HG03108 (cell line): ENCODE data around the gene WARS2.

Experiments
- ATAC-seq: cut with Tn5 transposase; IDR thresholded peaks from one replicate; pipeline ENCODE4 v1.9.1; 2021; ENCODE audit warnings: moderate library complexity; ENCODE audit not compliant: unreplicated experiment

The WARS2 gene

GRCh38 chr1:119086830-119087229 is 53.6 kb downstream of the WARS2 start:
- ATAC-seq, result no peak

DNA sequence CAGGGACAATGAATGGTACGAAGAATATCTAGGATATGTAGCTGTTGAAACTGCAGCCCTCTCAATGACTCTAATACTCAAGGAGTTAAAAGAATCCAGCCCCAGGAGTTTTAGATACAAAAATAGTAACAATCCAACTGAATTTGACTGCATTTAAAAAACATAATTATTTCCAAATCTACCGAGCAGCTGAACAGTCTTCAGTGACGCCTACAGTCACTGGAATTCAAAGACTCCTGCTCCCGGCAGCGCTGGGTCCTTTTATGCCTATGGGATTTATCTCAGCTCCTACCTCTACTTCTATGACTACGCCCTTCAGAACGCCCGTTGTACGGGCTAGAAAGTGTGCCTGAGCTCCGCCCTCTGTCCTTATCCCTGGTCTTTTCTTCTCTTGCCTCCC is 55.7 kb downstream of the WARS2 start:
- ATAC-seq, result no peak

DNA sequence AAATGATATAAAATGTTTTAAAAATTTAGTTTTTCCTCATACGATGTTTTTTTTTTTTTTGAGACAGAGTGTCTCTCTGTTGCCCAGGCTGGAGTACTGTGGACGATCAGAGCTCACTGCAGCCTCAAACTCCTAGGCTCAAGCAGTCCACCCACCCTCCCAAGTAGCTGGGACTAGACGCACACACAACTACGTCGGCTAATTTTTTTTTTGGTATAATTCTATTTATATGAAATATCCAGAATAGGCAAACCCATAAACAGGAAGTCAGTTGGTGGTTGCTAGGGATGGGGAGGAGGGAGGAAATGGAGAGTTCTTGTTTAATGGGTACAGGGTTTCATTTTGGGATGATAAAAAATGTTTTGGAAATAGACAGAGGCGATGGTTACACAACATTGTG is 56.5 kb downstream of the WARS2 start:
- no peak for ATAC-seq

- ATAC-seq, result no peak
Measured at GRCh38 chr1:119083479-119083878, 57.0 kb downstream of the WARS2 start.

GRCh38 chr1:119081700-119082099 is 58.8 kb downstream of the WARS2 start:
- no peak for ATAC-seq

DNA sequence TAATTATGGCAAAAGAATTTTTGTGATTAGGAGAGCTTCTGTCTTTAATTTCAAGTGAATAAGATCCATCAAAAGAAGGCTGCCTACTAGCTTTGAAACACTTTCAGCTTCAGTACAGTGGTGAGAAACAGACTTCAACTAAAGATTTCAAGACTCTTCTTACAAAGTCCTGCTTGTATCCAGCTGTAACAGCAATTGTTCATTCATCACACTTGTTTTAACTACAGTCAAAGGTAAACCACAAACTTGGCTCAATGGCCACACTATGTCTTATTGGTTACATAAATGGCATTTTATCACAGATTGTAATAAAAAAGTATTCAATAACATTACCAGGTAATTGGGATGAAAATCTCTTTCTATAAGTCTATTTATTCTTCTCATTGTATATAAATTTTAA is 59.2 kb downstream of the WARS2 start:
- no peak for ATAC-seq

GRCh38 chr1:119080586-119080985 is 59.9 kb downstream of the WARS2 start:
- ATAC-seq, result no peak

- no peak for ATAC-seq
Measured at GRCh38 chr1:119079881-119080280, 60.6 kb downstream of the WARS2 start.

DNA sequence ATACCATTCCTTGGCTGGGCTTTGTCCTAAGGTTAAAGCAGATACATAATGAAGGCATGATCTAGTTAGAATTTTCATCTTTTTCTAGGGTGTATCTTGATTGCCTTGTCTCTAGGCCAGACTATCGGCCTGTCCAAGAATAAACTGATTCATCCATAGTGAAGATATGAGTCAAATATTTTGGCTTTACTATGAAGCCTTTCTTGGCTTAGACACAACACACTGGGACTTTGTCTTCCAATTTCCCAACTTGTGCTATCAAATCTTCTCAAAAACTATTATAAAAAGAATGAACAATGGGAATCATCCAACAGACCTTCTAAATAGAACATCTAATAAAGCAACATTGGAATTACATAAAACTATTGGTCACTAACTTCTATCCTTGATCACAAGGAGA is 64.8 kb downstream of the WARS2 start:
- ATAC-seq, result no peak

DNA sequence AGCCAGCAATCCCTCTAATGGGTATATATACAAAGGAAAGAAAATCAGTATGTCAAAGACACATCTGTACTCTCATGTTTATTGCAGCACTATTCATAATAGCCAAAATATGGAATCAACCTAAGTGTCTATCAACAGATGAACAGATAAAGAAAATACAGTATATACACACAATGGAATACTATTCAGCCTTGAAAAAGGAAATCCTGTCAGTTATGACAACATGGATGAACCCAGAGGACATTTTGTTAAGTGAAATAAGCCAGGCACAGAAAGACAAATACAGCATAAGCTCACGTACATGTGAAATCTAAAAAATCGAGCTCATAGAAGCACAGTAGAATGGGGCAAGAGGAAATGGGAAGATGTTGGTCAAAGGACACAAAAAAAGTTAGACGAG is 69.1 kb downstream of the WARS2 start:
- ATAC-seq, result no peak

GRCh38 chr1:119069682-119070081 is 70.8 kb downstream of the WARS2 start:
- ATAC-seq, result no peak

DNA sequence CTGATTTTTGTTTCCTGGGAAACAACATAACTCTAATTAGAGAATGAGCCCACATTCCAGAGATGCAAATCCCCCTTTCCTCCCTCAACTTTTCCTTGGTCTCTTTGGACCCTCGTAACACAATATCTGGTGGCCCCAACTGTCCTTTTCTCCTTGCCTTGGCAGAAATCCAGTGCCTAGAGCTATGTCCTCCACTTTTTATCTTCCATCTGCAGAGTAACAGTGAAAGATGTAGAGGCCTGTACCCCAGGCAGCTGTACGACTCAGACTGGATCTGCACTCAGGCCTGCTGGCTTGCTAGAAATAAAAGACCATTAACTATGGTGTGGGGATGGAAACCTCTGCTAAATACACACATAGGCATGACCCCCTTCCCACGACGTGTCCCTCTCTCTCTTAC is 72.0 kb downstream of the WARS2 start:
- ATAC-seq, result no peak

GRCh38 chr1:119061700-119062099 is 78.8 kb downstream of the WARS2 start:
- ATAC-seq, result no peak

DNA sequence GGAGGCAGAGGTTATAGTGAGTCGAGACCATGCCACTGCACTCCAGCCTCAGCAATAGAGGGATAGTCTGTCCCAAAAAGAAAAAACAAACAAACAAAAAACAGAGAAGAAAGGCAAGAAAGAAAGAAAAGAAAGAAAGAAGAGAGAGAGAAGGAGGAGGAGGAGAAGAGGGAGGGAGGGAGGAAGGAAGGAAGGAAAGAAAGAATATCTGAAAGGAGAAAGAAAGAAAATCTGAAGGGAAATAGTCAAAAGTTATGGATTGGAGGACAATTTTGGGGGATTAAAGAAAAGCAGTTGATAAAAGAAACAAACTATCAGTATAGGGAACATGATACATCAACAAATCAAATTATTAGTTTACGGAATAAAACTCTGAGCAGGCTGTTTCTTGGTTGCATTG is 84.9 kb downstream of the WARS2 start:
- ATAC-seq, result no peak

DNA sequence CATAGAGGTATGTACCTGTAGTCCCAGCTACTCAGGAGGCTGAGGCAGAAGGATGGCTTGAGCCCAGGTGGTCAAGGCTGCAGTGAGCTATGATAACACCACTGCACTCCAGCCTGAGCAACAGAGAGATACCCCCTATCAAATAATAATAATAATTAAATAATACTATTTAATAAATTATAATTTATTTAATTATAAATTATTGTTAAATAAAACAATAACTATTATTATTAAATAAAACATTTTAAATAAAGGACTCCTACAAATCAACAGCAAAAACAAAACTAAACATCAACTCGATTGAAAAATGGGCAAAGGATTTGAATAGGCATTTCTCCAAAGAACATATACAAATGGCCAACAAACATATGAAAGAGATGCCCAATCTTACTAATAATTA is 86.5 kb downstream of the WARS2 start:
- no peak for ATAC-seq

DNA sequence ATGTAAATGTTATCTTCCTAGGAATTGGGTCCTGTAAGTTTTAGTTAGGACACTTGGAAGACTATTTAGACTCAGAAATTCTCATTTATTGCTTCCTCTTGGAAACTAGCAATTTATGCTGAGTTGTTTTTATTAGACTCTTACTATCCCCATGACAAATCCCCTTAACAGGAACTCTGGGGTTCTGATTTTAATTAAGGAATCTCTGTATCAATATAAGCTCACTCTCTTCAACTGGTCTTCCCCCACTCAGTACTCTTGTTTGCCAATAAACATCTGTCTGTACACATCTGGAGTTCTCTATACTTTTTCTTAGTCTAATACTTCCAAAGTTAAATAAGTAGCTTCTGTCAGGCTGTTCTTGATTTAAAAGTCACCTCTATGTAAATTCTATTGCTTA is 88.2 kb downstream of the WARS2 start:
- no peak for ATAC-seq

GRCh38 chr1:119048624-119049404 is 91.6 kb downstream of the WARS2 start:
- no peak for ATAC-seq

DNA sequence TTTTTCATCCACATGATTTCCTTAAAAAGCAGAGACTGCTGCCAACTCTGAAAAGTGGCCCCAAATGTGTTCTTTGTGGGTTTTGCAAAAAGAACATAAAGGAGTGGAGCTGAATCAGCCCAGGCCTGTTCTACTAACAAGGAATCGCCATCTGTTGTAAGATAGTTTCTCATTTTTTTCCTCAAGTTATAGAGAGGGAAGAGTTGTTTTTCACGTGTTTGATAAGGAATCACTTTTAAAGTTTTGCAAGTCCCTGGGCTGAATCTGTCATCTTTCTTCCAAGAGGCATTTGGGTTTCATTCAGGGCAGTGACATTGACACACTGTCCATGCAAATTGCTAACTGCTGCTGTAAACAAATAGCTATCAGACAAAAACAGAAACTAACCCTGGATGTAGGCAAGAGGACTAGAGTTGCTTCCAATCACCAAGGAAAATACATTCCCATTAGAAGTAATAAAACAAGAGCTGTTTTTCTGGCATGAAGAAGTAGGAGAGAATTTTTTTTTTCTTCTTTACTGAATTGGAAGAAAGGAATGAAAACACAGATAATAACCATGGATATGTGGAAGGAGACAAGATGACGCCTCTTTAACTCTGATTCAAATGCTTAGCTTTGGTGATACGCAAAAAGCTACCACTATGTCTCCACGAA is 93.5 kb downstream of the WARS2 start:
- ATAC-seq, result no peak

DNA sequence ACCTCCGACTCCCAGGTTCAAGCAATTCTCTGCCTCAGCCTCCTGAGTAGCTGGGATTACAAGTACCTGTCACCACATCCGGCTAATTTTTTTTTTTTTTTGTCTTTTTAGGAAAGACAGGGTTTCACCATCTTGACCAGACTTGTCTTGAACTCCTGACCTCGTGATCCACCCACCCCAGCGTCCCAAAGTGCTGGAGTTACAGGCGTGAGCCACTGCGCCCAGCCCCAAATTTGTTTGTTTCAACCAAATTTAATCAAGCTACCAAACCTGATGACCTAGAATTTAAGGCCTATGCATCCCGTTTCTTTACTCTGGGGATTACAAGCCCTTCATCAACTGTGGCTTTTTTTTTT is 94.0 kb downstream of the WARS2 start:
- ATAC-seq, result no peak

- no peak for ATAC-seq
Measured at GRCh38 chr1:119045096-119045746, 95.2 kb downstream of the WARS2 start.

- ATAC-seq, result no peak
Measured at GRCh38 chr1:119040906-119041305, 99.5 kb downstream of the WARS2 start.

DNA sequence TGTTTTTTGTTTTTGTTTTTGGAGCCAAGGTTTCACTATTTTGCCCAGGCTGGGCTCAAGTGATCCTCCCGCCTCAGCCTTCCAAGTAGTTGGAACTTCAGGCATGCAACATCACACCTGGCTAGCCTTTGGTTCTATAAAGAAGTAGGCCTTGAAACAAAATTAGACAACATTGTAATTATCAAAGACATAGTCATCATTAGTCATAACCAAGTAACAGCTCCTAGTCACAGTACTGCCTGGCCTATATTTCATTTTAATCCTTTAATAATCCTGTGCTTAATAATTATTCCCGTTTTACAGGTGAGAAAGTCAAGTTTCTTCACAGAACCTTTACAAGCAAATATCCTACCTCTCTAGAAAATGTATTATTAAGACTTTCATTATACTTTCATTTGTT is 100.0 kb downstream of the WARS2 start:
- ATAC-seq, result no peak
